HG03565 (cell line): Measurements from ENCODE around the gene APOBR.
"Not testable (repeated sequence)": the region's sequence is repeated elsewhere in the genome, so short reads cannot be mapped to it uniquely, and the experiment has no call there.

Experiments
- ATAC-seq: cut with Tn5 transposase; IDR thresholded peaks from one replicate; pipeline ENCODE4 v1.9.1; 2021; ENCODE audit warnings: mild to moderate bottlenecking, moderate library complexity; ENCODE audit not compliant: unreplicated experiment

The APOBR gene, protein sequence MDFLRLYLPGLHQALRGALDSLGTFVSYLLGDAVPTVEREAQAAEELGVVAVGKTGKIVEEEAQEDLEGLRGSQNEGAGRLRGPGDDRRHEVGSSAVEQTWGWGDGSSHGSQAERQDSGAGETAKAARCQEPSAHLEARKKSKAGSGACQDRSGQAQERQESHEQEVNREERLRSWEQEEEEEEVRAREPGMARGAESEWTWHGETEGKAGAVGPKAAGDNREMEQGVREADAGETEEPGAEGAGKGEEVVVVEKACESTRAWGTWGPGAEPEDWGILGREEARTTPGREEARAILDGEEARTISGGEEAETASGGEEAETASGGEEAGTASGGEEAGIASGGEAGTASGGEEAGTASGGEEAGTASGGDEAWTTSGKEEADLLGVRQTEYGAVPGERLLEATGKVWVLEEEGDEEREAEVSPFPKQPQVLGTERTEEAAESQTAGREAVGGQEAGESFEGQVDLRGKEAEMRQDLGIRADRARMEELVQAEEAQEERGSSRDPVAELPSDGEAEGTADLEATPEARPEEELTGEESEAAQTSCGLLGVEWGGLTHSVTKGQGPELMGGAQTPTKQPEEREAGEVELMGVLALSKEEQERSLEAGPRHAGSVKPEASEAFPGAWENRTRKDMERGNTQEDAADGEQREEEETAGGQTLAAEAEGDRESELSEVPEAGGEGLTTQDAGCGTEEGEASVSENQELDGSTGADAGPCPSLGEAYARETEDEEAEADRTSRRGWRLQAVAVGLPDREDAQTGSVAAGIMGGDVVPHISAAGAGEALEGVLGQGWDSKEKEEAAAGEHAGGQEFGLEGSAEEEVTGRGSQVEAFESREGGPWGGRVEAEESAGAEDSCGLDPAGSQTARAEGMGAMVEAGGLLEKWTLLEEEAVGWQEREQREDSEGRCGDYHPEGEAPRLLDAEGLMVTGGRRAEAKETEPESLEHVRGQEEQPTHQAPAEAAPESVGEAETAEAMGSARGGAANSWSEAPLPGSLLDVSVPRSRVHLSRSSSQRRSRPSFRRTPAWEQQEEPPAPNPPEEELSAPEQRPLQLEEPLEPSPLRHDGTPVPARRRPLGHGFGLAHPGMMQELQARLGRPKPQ

DNA sequence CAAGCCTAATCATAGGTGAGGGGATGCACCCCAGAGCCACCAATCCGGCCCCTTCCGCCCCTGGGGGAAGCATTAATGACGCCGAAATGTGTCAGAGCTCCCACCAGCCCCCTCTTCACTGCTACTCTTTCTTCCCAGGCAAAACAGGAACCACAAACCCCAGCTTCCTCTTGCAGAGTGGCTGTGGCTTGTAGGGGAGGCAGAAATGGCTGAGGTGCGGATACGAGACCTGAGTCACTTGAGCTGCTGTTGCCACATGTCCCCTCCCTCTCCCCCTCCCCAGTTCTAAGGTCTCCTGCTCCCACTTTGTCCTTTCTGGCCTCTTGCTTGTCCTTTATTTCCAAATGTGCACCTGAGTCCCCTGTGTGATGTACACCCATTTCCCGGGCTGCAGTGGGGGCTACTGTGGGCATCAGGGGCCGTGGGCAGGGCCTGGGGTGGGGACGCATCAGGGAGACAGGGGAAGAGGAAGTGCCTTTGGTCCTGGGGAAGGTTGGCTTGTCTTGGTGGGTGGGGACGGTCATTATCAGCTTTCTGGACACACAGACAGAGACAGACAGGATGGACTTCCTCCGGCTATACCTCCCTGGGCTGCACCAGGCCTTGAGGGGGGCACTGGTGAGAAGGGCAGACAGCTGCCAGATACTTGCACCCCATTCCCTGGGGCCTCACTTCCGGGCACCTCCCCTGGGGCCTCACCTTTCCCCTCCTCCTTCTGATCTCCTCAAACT is at the start of gene APOBR:
APOBR (plus strand) TSS at position 523 of the 731 bp plus-strand sequence; CDS start at position 562, 39 bp downstream.
- ATAC-seq: no peak

DNA sequence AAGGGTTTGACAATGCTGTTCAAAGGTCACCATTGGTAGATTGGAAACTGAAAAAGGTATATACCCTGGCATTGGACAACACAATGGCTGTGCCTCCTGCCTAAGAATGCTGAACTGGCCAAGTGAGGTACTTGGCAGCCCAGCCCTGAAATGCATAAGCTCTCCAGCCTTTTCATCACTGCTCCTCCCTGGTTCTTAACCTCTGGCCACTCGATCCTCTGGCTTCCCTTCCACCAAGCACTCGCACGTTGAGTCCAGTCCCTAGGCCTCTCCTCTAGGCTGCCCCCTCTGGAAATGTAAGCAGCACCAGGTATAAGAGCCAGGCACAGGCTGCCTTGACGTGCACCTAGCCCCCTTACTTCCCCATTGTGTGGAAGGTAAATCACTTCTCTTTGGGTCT is 48.1 kb upstream of the APOBR start:
- not testable (repeated sequence) for ATAC-seq

DNA sequence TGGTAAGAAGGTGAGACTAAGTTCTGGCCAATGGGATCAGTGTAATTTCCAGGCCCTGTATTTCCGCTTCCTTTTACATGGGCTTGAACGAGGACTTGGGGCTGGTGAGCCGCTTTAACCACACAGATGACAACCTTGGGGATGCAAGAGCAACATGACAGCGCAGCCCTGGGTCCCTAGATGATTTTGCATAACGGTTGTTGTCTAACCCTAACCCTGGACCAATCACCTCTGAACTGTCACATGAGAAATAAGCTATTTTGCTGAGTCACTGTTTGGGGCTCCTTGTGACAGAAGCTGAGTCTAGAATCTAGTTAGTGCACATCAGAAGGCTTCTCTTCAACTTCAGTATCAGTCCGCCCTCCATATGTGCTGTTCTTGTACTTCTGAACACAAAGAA is 47.4 kb upstream of the APOBR start:
- not testable (repeated sequence) for ATAC-seq

DNA sequence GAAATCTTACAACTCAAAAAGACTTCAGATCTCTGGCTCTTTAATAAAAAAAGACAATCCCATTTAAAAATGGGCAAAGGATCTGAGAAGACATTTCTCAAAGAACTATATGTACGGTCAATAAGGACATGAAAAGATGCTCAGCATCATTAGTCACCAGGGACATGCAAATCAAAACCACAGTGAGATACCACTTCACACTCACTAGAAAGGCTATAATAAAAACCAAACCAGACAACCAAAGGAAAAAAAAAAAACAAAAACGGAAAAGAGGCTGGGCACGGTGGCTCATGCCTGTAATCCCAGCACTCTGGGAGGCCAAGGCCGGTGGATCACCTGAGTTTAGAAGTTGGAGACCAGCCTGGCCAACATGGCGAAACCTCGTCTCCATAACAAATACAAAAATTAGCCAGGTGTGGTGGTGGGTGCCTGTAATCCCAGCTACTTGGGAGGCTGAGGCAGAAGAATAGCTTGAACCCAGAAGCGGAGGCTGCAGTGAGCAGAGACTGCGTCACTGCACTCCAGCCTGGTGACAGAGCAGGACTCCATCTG is 20.7 kb upstream of the APOBR start:
- ATAC-seq: no peak

DNA sequence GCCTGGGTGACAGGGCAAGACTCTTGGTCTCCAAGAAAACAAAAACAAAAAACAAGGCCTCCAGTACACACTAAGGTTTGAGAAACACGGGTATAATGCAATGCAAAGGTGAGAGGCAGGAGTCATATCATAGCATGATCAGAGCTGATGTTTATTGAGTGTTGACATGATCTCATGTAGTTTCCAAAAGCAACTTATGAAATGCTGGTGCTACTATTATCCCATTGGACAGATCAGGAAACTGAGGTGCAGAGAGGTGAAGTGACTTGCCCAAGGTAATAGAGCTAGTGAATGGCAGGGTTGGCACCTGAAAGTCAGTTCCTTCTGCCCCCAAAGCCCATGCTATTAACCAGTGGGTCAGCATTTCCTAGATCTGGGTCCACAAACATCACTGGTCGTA is 19.2 kb upstream of the APOBR start:
- no peak for ATAC-seq

DNA sequence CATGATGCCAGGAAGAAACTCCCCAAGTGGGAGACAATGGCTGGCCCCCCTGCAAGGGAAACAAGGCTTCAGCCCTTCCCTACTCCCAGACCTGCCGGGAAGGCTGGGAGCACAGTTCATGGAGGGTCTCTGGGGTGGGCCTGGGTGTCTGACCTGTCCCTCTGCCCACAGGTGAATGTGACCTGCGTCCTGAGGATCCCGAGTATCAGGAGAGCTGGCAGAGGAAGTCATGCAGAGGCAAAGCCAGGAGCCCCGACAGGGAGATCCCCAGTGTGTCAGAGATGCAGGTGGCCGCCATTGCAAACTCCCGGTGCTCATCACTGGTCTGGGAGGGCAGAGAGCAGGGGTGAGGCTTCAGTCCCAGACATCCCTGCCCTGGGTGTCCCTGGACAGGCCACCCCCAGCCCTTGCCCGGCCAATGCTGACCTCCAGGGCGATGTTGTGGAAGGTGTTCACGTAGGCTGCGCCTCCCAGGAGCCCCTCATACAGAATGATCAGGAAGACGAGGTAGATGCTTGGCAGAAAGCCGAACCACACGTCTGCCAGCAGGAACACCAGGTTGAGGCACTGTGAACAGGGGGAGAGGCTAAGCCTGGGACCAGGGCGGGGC is 17.0 kb upstream of the APOBR start:
- no peak for ATAC-seq

DNA sequence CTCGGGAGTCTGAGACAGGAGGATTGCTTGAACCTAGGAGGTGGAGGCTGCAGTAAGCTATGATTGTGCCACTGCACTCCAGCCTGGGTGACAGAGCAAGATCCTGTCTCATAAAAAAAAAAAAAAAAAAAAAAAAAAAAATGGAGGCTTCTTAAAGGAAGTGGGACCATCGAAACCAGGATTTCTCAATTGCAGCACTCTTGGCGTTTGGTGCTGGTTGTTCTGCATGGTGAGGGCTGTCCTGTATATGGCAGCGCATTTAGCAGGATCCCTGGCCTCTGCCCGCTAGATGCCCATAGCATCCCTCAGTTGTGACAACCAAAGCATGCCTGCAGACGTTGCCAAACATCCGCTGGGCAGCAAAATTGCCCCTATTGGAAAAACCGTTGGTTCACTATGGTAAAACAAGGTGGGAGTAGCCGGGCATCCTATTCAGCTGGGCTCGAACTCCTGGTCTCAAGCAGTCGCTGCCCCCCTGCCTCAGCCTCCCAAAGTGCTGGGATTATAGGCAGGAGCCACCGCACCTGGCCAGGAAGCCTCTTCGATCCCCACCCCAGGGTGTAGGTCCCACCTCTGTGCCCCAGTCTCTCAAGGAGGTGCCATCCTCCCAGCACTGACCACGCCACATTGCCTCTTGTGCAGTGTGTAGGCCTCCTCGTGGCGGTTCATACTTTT is 15.8 kb upstream of the APOBR start:
- no peak for ATAC-seq

DNA sequence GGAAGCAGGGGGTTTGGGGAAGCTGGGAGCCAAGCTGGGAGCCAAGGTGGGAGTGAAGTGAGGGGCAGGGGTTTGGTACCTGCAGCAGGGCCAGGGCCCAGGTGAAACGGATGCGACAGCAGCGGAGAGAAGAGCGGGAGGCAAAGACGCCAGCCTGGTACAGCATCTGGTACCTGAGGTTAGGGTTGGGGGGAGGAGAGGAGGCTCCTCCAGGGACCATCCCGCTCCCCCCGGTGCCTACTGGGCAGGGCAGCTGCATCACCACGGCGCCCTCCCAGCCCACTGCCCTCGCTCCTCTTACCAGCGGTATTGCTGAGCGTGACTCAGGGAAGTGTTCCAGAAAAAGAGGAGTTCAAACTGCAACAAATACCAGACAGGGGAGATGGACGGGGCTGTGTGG is 12.4 kb upstream of the APOBR start:
- no peak for ATAC-seq

DNA sequence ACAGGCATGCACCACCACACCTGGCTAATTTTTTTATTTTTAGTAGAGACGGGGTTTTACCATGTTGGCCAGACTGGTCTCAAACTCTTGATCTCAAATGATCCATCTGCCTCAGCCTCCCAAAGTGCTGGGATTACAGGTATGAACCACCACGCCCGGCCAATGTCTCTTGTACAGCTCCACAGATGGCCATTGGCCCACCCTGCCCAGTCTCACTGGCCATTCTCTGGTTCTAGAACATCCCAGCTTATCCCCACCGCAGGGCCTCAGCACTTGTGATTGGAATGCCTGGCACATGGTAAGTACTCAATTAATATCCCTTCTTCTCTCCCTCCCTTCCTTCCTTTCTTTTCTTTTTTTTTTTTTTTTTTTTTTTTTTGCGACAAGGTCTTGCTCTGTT is 11.1 kb upstream of the APOBR start:
- not testable (repeated sequence) for ATAC-seq

DNA sequence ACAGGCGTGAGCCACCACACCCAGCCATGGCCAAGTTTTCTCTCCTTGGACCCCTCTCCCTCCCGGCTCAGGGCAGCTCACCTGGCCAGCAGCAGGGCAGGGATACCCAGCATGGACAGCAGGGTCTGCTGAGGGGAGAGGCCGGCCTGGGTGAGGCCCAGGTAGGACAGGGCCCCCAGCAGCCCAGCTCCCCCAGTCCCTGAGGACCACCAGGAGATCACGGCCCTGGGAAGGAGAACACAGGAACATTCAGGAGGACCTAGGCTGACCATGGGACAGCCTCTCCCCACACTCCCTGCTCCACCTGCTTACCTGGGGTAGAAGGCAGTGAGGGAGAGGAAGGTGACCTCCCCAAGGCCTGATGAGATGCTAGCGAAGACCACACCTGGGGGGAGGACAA is 8.2 kb upstream of the APOBR start:
- no peak for ATAC-seq

DNA sequence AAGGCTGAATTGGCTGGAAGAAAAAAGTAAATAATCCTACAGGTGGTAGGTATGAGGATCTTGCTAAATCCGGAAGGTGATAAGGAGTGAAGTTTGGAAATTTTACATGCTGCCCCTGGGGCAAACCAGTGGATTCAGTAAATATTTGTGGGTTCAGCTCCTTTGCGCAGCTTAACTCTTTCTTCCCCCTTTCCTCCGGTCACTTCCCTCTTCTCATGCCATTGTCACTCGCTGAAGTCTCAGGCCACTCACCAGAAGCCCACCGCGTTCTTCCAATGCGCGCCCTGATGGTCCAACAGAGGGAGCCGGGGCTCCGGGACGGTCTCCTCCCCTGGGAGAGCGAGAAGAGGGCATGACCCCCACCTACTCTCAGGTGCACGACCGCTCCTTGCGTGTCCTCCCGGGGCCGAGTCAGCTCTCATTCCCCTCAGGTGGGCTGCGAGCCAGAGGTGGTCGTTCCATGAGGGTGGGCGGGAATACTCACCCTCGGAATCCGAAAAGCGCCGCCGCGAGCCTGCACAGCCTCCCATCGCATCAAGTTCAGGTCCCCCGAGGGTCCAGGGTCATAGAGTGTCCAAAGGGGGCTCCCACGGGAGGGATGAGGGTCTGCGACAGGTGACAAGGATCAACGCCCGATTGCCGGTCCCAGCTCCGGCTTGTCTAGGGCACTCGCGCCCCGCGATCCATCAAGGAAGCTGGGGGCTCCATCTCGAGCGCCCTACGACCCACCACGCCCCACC is 3.0 kb upstream of the APOBR start:
- peak; percentile 3 for ATAC-seq

DNA sequence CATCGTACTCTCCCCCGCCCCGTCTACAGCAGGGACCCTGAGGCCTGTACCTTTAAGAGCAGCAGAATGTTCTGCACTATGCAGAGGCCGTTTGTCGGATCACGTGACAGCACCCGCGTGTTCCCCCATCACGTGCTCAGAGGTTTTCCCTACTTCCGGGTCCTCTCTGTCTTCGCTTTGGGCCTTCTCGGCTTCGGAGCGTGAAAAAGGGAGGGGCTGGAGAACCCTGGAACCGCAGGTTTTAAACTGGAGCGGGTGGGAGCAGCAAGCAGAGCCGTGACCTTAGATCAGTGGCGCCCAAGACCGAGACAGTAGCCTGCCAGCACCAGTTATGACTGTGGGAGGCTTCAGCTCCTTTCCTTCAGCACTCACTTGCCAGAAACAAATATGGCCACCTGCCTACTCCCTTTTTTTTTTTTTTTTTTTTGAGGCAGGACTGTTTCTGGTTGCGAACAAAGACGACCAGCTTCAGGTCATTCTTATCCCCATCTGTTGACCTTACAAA is 2.4 kb upstream of the APOBR start, which contains the start of gene CLN3:
CLN3 (minus strand) TSS at position 105 of the 505 bp plus-strand sequence. CDS start 315 bp downstream, outside the sequence.
- ATAC-seq: peak; percentile 45

DNA sequence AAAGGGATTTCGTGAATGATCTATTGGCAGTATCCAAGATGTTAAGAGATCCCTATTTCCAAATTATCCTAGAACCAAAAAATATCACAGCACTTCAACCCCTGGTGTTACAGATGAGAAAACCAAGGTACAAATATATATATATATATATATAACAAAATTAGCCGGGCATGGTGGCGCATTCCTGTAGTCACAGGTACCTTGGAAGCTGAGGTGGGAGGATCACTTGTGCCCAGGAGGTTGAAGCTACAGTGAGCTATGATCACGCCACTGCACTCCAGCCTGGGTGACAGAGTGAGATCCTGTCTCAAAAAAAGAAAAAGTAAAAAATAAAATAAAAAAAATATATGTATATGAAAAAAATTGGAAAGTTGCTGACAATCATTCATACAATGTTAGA is 1.9 kb upstream of the APOBR start:
- ATAC-seq: no peak

DNA sequence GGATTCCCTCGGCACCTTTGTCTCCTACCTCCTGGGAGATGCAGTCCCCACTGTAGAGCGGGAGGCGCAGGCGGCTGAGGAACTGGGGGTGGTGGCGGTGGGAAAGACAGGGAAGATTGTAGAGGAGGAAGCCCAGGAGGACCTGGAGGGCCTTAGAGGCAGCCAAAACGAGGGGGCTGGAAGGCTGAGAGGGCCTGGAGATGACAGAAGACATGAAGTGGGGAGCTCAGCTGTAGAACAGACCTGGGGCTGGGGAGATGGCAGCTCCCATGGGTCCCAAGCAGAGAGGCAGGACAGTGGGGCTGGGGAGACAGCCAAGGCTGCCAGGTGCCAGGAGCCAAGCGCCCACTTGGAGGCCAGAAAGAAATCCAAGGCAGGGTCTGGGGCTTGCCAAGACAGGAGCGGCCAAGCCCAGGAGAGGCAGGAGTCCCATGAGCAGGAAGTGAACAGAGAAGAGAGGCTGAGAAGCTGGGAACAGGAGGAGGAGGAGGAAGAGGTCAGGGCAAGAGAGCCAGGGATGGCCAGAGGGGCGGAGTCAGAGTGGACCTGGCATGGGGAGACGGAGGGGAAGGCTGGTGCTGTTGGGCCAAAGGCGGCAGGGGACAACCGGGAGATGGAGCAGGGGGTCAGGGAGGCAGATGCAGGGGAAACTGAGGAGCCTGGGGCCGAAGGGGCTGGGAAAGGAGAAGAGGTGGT is 803 bp downstream of the APOBR start:
- no peak for ATAC-seq

DNA sequence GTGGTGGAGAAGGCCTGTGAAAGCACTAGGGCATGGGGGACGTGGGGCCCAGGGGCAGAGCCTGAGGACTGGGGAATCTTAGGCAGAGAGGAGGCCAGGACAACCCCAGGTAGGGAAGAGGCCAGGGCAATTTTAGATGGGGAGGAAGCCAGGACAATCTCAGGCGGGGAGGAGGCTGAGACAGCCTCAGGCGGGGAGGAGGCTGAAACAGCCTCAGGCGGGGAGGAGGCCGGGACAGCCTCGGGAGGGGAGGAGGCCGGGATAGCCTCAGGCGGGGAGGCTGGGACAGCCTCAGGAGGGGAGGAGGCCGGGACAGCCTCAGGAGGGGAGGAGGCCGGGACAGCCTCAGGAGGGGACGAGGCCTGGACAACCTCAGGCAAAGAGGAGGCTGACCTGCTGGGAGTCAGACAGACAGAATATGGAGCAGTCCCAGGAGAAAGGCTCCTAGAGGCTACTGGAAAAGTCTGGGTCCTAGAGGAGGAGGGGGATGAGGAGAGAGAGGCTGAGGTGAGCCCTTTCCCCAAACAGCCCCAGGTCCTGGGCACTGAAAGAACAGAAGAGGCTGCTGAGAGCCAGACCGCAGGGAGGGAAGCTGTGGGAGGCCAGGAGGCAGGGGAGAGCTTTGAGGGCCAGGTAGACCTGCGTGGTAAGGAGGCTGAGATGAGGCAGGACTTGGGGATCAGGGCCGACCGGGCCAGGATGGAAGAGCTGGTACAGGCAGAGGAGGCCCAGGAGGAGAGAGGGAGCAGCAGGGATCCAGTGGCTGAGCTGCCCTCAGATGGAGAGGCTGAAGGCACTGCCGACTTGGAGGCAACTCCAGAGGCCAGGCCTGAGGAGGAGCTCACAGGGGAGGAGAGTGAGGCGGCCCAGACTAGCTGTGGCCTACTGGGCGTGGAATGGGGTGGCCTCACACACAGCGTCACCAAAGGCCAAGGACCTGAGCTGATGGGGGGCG is 1.6 kb downstream of the APOBR start:
- ATAC-seq: no peak

DNA sequence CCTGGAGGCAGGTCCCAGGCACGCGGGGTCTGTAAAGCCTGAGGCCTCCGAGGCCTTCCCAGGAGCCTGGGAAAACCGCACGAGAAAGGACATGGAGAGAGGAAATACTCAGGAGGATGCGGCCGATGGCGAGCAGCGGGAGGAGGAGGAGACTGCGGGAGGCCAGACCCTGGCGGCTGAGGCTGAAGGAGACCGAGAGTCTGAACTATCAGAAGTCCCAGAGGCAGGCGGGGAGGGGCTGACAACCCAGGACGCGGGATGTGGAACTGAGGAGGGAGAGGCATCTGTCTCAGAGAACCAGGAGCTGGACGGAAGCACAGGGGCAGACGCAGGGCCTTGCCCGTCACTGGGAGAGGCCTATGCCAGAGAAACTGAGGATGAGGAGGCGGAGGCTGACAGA is 2.4 kb downstream of the APOBR start:
- no peak for ATAC-seq

DNA sequence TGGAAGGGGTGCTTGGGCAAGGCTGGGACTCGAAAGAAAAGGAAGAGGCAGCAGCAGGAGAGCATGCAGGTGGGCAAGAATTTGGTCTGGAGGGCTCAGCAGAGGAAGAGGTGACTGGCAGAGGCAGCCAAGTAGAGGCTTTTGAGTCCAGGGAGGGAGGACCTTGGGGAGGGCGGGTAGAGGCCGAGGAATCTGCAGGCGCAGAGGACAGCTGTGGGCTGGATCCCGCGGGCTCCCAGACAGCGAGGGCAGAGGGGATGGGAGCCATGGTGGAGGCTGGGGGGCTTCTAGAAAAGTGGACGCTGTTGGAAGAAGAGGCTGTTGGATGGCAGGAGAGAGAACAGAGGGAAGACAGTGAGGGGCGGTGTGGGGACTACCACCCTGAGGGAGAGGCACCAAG is 2.9 kb downstream of the APOBR start:
- ATAC-seq: no peak
